ENCODE data around the gene RBX1. TPM values are rescaled to one million over a fixed set of nuclear protein-coding genes. Genes with fewer than 3 reads are reported as not detected.

RBX1 gene
- total RNA-seq, 1 donor from 2014 or later, result 78.6 TPM

GRCh38 chr22:40967111-40967760 lies 16.1 kb downstream of the RBX1 start:
- H3K27ac Mint-ChIP-seq, result no peak overlapping the region
- POLR2A ChIA-PET, result interaction anchor here (0.7 to 2.9 kb wide), 5 partner anchors 16 to 282 kb away, joined by 3 to 10 read pairs (median 6); partner anchors contain the start of gene RBX1

DNA sequence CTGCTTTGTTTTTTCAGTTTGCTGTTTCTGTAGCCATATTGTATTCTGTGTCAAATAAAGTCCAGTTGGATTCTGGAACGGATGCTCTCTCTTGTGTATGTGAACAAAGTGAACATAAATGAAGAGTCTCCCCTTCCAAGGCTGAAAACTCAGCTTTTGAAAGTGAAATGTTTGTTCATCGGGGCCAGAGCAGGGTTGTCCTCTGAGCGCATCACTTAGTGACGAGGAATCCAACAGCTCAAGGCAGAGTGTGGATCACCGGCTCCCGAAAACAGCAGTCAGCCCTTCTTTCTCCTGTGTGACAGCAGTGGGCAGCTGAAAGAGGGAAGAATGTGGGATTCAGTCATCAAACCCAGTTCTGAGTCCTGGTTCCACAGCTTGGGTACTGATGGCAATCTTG lies 21.4 kb downstream of the RBX1 start:
- Mint-ChIP-seq H3K36me3 (ENCODE audit: low read depth) (peaks cover 40% of the 10 kb centered on the region), H3K27ac (no peak overlapping the region), H3K9me3 (no peaks in the 10 kb centered on the region), H3K4me1 (no peaks in the 10 kb centered on the region), H3K27me3 (no peaks in the 10 kb centered on the region), H3K4me3 (no peak overlapping the region)
- DNase-seq (no peak), ATAC-seq (ENCODE audit: low read depth) (no peak)
- CTCF ChIA-PET, result interaction anchor here (0.6 to 1.8 kb wide), 2 partner anchors 50 to 676 kb away, joined by 3 to 6 read pairs; no protein-coding TSS in a partner anchor
- POLR2A ChIA-PET, result interaction anchor here (0.6 to 1.2 kb wide), 2 partner anchors 21 to 123 kb away, joined by 6 to 7 read pairs; partner anchors contain the start of gene RBX1
- no peak for TF ChIP-seq CTCF (IDR thresholded peaks at IDR 0.05)
- intact Hi-C loops (cut with micrococcal nuclease), result no loop called here

More at GRCh38 chr22:40967111-40967760, 16.1 kb downstream of the RBX1 start:
- intact Hi-C loops (cut with micrococcal nuclease), result no loop called here
- DNase-seq (no peak), ATAC-seq (ENCODE audit: low read depth) (no peak)
- no peak for TF ChIP-seq CTCF (IDR thresholded peaks at IDR 0.05)
- Mint-ChIP-seq H3K4me3 (no peak overlapping the region), H3K36me3 (ENCODE audit: low read depth) (peaks cover 70% of the 10 kb centered on the region), H3K4me1 (peaks cover 9% of the 10 kb centered on the region), H3K27me3 (no peaks in the 10 kb centered on the region), H3K9me3 (no peaks in the 10 kb centered on the region)
- CTCF ChIA-PET, result no interaction called here

- intact Hi-C loops (cut with micrococcal nuclease), result no loop called here
- Mint-ChIP-seq H3K27ac (no peak overlapping the region), H3K36me3 (ENCODE audit: low read depth) (peaks cover 38% of the 10 kb centered on the region), H3K9me3 (no peaks in the 10 kb centered on the region), H3K4me3 (no peak overlapping the region), H3K4me1 (no peaks in the 10 kb centered on the region), H3K27me3 (no peaks in the 10 kb centered on the region)
- POLR2A ChIA-PET, result interaction anchor here (0.6 kb wide), 1 partner anchor 122 kb away, joined by 6 read pairs; no protein-coding TSS in a partner anchor
- DNase-seq, result no peak
- CTCF ChIA-PET, result interaction anchor here (0.6 to 0.7 kb wide), 2 partner anchors 676 to 926 kb away, joined by 3 read pairs; no protein-coding TSS in a partner anchor
- no peak for TF ChIP-seq CTCF (IDR thresholded peaks at IDR 0.05)
- no peak for ATAC-seq (ENCODE audit: low read depth)
Measured at GRCh38 chr22:40973144-40973543, 22.0 kb downstream of the RBX1 start.

GRCh38 chr22:40975366-40975765 lies 24.2 kb downstream of the RBX1 start:
- Mint-ChIP-seq H3K9me3 (no peaks in the 10 kb centered on the region), H3K27ac (no peak overlapping the region), H3K27me3 (no peaks in the 10 kb centered on the region), H3K4me1 (no peaks in the 10 kb centered on the region), H3K4me3 (no peak overlapping the region), H3K36me3 (ENCODE audit: low read depth) (peaks cover 27% of the 10 kb centered on the region)
- ATAC-seq (ENCODE audit: low read depth) (no peak), DNase-seq (no peak)
- TF ChIP-seq CTCF (IDR thresholded peaks at IDR 0.05), result no peak
- intact Hi-C loops (cut with micrococcal nuclease), result no loop called here
- ChIA-PET POLR2A (no interaction called here), CTCF (interaction anchor here (0.9 kb wide), 1 partner anchor 262 kb away, joined by 3 read pairs; no protein-coding TSS in a partner anchor)

DNA sequence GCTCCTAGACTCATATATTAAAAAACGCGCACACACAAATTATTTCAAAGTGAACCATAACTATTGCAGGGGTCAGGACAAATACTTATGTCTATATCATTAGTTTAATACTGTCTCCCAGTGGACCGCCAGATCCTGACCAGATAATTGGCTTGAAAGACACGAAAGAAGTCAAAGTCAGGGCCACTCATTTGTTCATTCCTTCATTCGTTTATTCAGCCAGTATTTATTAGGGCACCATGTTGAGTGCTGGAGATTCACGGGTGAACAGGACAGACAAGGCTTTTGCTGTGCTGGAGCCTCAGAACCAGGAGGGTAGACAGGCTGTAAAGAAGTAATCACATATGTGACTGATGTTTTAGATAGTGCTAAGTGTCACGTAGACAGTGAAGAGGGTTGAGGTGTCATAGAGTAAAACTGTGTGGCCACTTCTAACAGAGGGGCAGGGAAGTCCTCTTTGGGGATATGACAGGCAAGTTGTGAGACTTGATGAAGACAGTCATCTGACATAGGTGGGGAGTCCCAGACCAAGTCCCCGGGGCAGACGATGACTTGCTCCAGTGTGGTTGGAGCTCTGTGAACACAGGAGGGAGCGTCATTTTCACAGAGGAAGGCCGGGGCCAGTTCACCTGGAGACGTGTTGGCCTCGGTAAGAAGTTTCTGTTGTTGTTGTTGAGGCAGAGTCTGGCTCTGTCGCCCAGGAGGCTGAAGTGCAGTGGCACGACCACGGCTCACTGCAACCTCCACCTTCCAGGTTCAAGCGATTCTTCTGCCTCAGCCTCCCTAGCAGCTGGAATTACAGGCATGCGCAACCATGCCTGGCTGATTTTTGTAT lies 25.9 kb downstream of the RBX1 start:
- no peaks in the 10 kb centered on the region for H3K27me3 Mint-ChIP-seq
- H3K36me3 Mint-ChIP-seq (ENCODE audit: low read depth), result peaks cover 15% of the 10 kb centered on the region
- no peaks in the 10 kb centered on the region for H3K9me3 Mint-ChIP-seq
- intact Hi-C loops (cut with micrococcal nuclease), result no loop called here
- ChIA-PET CTCF (no interaction called here), POLR2A (interaction anchor here (0.6 kb wide), 1 partner anchor 134 kb away, joined by 5 read pairs; no protein-coding TSS in a partner anchor)
- ATAC-seq (ENCODE audit: low read depth) (no peak), DNase-seq (no peak)
- TF ChIP-seq CTCF (IDR thresholded peaks at IDR 0.05), result no peak
- no peak overlapping the region for H3K4me3 Mint-ChIP-seq
- no peak overlapping the region for H3K27ac Mint-ChIP-seq
- no peaks in the 10 kb centered on the region for H3K4me1 Mint-ChIP-seq

Data from activated B cell treated with CpG ODN at 0.5 μM for 24 hours (primary cell).